NCI-H1436 treated with DMSO at 0.1 percent for 48 hours (cell line): ENCODE data around the gene NTHL1.
"Not testable (repeated sequence)": the region's sequence is repeated elsewhere in the genome, so short reads cannot be mapped to it uniquely, and the experiment has no call there.

ENCODE experiments used
- DNase-seq: peaks from one replicate; lab custom pipeline; 2025; lab: John Stamatoyannopoulos, UW

NTHL1 gene

GRCh38 chr16:2040787-2041522, 6.7 kb downstream of the NTHL1 start:
- DNase-seq: no peak

GRCh38 chr16:2040041-2040786, 7.4 kb downstream of the NTHL1 start:
- DNase-seq: no peak

- no peak for DNase-seq
Measured at GRCh38 chr16:2039274-2040031, 8.2 kb downstream of the NTHL1 start.

DNA sequence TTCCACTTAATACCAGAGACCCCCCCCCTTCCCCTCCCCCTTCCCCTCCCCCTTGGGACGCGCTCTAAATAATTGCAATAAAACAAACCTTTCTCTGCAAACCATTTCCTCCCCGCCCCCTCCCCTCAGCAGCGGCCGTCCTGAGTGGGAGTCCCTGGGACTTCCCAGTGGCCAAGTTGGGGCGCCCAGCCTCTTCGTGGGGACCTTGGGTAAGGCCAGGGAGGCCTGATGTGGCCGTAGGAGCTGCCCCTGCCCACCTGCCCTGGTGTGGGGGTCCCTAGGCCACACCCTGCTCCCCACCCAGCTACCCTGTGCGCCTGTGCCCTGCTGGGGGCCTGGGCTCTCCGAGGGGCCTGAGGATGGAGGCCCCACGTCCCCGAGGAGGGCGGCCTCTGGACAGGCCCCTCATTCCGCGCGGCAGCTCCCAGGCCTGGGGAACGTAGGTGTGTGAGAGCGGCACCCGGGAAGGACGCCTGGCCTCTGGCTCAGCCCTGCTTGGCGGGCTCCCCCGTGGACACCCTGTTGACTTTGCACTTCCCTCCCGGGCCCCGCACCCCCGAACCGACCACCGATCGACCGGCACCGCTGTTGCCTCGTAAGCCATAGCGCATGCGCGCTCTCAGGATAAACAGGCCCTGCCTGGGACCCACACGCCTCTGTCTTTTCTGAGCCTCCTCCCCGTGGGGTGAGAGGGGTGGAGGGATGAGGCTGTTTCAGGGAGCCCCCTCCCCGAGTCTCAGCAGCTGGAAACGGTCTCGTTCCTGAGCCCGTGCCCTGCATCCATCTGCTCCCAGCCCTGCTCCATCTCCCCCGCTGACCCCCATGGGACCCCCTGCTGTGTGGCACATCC, 9.0 kb downstream of the NTHL1 start:
- DNase-seq: no peak

- no peak for DNase-seq
Measured at GRCh38 chr16:2037647-2038381, 9.8 kb downstream of the NTHL1 start.

GRCh38 chr16:2037115-2037514, 10.5 kb downstream of the NTHL1 start:
- DNase-seq: no peak

DNA sequence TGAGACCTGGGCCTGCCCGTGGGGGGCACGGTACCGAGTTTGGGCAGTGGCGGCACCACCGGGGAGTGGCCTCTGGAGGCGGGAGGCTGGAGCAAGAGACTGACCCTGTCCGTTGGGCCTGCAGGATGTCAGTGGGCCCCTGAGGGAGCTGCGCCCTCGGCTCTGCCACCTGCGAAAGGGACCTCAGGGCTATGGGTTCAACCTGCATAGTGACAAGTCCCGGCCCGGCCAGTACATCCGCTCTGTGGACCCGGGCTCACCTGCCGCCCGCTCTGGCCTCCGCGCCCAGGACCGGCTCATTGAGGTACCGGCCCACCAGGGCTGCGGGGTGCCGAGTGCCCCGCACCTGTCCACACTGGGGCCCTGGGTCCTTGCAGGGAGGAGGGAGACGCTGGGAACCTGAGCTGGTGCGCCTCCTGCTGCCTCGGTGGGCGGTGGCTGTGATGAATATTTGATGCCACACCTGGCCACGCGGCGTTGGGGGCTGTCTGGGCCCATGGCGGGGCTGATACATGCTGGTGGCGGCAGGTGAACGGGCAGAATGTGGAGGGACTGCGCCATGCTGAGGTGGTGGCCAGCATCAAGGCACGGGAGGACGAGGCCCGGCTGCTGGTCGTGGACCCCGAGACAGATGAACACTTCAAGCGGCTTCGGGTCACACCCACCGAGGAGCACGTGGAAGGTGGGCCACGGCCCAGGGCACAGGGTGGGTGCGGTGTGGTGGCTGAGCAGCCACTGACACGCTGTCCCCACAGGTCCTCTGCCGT, 11.3 kb downstream of the NTHL1 start:
- no peak for DNase-seq

DNA sequence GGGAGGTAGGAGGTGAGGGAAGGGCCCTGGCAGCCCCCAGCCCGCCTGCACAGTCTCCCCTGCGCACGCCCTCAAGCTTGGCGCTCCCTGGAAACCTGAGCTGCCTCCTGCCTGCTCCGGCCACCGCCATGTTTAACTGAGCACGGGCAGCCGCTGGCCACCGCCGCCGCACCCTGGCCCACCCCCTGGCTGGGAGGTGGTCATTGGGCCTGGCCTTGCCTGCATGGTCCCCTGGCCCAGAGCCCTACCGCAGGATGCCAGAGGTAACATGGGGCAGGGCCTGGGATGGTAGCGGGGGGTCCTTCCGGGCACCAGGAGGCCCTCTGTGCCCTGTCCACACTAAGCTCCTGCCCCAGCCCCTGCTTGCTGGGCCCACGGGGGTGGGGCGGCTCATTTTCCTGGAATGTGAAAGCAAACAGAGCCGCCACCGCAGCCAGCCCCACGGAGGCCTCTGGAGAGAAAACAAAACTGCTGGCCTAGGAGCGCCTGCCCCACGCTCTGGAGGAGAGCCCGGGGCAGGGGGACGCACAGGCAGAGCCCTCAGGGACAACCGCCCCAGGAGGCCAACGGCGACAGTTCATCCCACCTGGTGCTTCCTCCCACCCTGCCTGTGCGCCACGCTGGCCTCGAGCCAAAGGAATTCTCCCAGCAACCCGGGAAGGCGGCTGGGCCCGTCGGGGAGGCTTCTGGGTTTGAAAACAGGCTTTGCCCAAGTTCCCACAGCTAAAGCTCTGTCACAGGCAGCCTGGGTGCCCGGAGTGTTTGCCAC, 12.0 kb downstream of the NTHL1 start:
- no peak for DNase-seq

DNA sequence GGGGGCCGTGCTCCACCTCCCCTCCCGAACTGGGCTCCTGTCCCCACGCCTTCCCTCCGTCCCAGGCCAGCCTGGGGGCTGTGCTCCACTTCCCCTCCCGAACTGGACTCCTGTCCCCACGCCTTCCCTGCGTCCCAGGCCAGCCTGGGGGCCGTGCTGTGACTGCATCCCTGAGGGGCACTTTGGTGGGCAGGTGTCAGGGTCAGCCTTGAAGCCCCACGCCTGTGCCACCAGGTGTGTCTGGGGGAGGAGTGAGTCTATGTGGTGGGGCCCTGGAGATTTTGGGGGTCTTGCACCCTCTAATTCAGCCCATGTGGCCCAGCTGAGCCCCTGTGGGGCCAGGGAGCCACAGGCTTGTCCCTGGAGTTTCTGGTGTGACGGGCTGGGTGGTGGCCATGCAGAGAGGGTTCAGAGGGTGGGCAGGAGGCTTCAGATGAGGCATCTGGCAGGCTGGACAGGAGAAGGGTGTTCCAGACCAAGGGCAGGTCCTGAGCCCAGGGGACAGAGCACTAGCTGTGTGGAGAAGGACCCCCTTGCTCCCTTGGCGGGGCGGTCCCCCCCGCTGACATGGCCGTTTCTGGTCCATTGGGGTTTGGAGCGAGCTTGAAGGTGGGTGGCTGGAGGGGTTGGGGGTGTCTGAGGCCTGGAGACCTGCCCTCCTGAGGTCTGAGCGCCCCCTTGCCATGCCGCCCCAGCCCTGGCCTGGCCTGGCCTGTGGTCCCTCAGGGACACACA, 12.8 kb downstream of the NTHL1 start:
- DNase-seq: no peak

DNA sequence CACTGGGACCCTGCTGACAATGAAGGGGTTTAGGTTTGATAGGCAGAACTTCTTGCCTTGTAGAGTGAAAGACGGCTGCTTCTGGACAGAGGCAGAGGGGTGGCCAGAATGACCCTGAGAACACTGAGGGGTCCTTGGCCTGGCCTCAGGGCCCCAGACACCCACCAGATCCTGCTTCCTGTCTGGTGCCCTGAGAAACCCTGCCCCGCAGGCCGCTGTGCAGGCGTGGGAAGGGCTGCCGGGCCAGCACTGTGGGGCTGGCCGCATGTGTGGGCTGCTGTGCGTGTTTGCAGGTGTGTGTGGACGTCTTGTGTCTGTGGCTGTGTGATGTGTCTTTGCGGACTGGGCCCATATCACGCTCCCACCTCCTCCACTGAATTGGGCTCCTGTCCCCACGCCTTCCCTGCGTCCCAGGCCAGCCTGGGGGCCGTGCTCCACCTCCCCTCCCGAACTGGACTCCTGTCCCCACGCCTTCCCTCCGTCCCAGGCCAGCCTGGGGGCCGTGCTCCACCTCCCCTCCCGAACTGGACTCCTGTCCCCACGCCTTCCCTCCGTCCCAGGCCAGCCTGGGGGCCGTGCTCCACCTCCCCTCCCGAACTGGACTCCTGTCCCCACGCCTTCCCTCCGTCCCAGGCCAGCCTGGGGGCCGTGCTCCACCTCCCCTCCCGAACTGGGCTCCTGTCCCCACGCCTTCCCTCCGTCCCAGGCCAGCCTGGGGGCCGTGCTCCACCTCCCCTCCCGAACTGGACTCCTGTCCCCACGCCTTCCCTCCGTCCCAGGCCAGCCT, 13.5 kb downstream of the NTHL1 start:
- DNase-seq: not testable (repeated sequence)

- DNase-seq: no peak
Measured at GRCh38 chr16:2033057-2033908, 14.4 kb downstream of the NTHL1 start.

- DNase-seq: no peak
Measured at GRCh38 chr16:2032285-2033056, 15.2 kb downstream of the NTHL1 start.

GRCh38 chr16:2031081-2031577, 16.5 kb downstream of the NTHL1 start:
- no peak for DNase-seq

DNA sequence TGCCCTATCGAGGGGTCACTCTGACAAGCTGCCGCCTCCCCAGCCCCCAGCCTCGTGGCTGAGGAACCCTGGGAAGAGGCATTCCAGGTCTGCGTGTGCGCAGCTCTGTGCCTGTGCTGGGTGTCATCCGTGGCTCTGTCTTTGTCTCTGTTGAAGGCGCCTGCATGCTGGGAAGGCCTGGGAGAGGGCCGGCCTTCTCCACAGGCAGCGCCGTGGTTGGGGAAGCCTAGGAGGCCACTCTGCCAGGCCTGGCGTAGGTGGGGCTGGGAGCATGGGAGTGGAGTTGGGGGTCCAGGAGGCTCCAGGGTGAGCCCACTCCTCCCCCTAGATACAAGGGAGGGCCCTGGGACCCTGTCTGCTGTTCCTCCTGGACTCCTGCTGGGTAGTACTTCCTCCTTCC, 17.6 kb downstream of the NTHL1 start:
- DNase-seq: no peak

DNA sequence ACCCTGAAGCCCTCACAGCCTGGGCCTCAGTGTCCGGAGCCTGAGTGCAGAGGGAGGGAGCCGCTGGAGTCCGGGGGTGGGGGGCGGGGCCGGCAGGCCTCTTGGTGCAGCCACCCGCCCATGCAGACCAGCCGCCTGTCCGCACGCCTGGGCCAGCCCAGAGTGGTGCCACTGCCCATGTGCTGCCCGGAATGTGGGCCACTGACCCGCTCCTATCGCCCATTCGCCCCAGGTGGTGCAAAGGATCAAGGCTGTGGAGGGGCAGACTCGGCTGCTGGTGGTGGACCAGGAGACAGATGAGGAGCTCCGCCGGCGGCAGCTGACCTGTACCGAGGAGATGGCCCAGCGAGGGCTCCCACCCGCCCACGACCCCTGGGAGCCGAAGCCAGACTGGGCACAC, 18.3 kb downstream of the NTHL1 start:
- DNase-seq: no peak

DNA sequence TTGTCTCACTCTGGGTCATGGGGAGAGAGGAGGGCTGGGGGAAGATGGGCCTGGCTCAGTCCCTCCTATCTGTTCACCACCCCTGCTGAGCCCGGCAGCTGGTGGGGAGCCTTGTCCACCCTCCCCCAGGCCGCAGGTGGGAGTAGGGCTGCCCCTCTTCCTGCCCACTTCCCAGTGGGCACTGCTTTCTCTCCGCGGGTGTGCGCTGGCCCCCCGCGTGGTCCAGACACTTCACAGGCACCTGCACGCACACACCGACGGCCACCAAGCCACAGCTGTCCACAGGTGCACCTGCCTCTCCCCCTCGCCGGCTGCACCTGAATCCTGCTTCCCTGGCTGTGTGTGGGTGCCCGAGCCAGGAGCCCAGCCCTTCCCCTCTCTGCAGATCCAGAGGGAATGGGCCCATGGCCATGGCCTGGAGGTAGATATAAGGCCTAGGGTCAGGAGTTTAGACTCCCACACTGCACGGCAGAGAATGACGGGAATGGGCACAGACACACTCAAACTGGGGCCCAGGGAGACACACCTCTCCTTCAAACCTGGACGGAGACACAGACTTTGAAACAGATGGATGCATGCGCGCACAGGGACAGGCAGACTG, 18.9 kb downstream of the NTHL1 start:
- no peak for DNase-seq
